Stimulated activated CD4-positive, alpha-beta T cell treated with anti-CD3 and anti-CD28 coated beads, Interleukin-2, amount 100 ng/mL, for 4 hours (primary cell): Measurements from ENCODE around the gene TP53AIP1.
"Not testable (repeated sequence)": the region's sequence is repeated elsewhere in the genome, so short reads cannot be mapped to it uniquely, and the experiment has no call there.

Experiments
- DNase-seq: peaks from one replicate; pipeline ENCODE4 v3.0.0-alpha.2; 2020; ENCODE audit warnings: low read depth

The TP53AIP1 gene

GRCh38 chr11:128925250-128925600 lies 17.4 kb downstream of the TP53AIP1 start:
- DNase-seq: no peak

GRCh38 chr11:128924510-128925249 lies 18.0 kb downstream of the TP53AIP1 start:
- DNase-seq: no peak

DNA sequence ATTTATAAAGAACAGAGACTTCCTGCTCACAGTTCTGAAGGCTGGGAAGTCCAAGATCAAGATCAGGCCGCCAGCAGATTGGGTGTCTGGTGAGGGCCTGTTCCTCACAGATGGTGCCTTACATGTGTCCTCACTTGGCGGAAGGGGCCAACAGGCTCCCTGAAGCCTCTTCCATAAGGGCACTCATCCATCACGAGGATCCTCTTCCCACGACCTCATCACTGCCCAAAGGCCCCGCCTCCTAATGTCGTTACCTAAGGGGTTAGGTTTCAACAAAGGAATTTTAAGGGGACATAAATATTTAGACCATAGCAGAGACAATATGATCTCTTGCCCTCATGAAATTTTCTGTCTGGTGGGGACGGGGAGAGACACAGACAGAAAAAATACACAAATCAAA lies 18.6 kb downstream of the TP53AIP1 start:
- no peak for DNase-seq

DNA sequence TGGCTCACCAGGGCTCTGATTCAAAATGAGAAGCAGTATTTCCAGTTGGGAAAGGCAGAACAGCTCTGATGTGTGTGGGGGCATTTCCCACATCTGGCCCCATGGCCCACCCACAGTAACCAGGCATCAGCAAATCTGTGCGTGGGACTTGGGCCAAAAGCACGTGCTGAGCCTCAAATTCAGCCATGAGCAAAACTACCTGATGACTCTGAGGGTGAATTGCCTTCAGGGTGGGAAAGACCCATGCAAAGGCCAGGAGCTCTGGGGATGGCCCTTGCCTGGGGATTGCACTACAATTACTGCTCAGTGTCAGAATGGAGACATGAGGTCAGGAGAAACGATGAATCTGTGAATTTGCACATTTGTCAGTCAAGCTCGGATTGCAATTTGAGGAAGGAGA lies 20.9 kb downstream of the TP53AIP1 start:
- DNase-seq: no peak

DNA sequence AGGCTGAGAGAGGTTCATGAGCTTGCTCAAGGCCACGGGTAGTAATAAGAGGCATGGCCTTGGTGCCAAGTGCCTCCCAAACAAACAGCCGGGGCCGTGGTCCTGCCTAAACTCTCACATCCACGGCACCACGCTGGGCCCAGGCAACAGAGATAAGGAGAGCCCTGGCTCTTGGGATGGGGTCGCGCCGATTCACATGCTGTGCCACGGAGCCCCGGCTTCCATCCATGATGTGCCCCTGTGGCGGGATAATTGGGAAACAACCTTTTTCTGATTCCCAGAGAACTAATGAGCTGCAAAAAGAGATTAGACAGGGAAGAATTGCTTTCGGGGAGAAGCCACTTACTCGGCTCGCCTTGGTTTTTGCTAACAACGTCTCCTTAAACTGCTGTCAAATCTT lies 22.0 kb downstream of the TP53AIP1 start:
- no peak for DNase-seq

- DNase-seq: not testable (repeated sequence)
These were observed 23.0 kb downstream of the TP53AIP1 start for GRCh38 chr11:128919635-128920034.

GRCh38 chr11:128919216-128919615 lies 23.5 kb downstream of the TP53AIP1 start:
- no peak for DNase-seq

GRCh38 chr11:128917144-128917724 lies 25.4 kb downstream of the TP53AIP1 start:
- DNase-seq: no peak

GRCh38 chr11:128916681-128917080 lies 26.0 kb downstream of the TP53AIP1 start:
- DNase-seq: no peak

GRCh38 chr11:128916037-128916572 lies 26.6 kb downstream of the TP53AIP1 start:
- no peak for DNase-seq

- DNase-seq: no peak
These were observed 27.5 kb downstream of the TP53AIP1 start for GRCh38 chr11:128915149-128915521.

DNA sequence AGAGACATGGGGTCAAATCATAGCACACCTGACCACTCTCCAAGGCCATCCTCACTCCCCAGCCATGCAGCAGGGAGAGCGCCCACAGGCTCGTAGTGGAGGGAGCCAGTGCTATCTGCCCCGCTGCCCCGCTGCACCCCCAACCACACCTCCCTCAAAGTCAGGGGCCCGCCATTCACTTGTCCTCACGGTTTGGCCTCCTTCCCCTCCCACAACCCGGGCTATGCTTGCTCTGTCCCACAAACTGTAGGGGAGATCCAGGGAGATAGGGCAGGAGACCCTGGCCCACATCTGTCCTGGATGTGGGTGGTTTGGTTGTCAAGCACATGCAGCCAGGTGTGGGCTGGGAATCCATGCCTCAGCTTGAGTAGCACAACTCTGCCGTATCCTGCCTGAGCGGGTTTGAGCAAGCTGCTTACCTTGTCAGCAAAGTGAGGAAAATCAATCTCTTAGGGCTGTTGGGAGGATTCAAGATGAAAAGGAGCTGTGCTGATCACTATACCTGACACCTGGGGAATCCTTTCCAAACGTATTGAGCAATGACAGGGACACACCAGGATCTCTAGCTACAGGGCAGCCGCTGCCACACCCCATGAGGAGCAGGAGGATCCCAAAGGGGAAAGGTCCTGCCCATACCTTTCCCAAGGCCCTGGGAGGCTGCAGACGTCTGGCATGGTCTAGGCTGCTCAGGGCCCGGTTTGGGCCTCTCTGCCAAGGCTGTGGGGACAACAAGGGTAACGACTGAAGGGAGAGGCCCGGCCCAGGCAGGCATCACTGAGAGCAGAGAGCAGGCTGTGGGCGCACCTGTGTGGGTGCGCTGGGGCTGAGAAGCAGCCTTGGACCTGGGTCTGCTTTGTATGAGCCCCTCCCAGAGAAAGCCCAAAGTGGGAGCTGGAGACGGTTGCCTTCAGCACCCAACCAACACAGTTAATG lies 28.2 kb downstream of the TP53AIP1 start:
- no peak for DNase-seq

GRCh38 chr11:128913806-128914205 lies 28.9 kb downstream of the TP53AIP1 start:
- DNase-seq: no peak

- DNase-seq: no peak
These were observed 31.0 kb downstream of the TP53AIP1 start for GRCh38 chr11:128911701-128912100.

DNA sequence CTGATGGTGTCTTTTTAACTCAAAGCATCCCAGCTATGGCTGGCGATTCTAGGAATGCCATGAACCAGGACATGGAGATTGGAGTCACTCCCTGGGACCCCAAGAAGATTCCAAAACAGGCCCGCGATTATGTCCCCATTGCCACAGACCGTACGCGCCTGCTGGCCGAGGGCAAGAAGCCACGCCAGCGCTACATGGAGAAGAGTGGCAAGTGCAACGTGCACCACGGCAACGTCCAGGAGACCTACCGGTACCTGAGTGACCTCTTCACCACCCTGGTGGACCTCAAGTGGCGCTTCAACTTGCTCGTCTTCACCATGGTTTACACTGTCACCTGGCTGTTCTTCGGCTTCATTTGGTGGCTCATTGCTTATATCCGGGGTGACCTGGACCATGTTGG lies 31.4 kb downstream of the TP53AIP1 start:
- DNase-seq: no peak

GRCh38 chr11:128910576-128910975 lies 32.1 kb downstream of the TP53AIP1 start:
- DNase-seq: no peak

DNA sequence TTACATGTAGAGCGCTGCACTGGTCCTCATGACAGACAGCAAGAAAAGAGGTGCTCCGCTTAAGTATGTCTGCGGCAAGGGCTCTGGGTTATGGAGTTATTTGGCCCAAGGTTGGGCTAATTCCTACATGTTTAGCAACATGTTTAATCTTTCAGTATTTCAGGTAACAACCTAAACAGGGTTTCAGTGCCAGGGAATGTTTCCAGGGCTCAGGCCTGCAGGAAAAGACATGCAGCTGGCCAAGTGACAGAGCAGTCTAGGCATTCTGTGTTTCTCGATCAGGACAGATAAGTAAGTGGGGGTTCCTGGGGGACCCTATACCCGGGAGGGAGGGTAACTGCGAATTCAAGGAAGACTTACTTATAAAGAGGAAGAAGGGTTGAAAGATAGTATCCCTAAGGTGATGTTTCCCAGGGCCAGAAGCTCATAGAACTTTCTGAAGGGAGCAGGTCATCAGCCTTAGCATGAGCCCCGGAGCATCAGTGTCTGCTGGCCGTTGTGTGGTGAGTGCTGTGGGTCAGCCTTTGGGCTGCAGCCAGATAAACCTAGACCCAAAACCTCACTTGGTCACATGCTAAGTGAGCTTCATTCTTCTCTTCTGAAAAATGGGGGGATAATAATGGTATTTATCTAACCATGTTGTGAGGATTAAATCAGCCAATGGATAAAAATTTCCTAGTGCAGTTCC lies 33.1 kb downstream of the TP53AIP1 start:
- no peak for DNase-seq

DNA sequence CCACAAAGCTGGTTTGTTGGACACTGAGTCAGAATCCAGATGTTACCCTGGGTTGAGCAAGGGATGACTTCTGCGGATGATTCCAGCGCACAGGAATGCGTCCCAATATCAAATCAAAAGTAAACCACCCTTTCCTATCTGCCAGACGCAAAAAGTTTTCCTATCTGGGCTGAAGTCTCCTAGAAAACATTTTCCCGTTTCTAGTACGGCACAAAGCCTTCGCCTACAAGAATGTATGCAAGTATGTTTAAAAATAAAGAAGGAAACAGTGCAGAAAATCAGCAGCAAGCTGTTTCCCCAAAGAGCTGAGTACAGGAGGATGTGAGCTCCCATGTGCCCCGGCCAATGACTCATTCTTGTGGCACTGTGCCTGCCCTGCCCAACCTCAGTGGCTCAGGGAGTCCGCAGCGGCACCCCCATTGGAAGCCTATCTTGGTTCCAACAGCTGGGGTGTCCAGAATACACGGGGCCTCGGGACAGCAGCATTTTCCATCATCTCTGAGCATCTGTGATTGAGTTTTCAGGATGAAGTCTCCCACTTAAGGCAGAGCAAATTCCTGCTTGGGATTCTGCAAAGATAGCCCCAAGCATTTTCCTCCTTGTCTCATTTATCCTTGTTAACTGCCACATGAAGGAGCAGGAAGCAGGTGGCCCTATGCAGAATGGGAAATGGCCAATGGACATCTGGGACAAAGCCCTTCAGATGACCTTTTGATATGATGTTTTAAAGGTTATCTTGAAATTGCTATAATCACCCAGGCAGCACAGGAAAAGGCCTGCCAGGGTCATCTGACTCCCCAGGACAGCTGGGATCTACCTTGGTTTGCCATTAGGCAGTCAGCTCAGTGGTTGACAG lies 34.1 kb downstream of the TP53AIP1 start:
- no peak for DNase-seq

DNA sequence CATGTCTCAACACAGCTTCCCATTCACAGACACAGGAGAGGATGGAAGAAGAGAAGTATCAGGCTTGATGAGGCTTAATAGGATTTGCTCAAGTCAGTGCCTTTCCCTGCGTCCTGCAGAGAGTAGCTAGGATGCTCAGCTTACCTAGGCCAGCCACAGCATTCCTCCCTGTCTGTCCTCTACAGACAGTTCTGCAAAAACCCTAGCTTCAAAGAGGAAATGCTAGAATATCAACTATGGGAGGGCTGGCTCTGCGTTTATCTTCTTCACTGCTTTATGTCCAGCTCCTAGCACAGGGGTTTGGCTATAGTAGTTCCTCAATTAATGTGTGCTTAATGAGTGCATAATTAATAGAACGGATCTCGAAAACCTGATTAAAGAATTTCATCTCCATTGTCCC lies 35.1 kb downstream of the TP53AIP1 start:
- no peak for DNase-seq

DNA sequence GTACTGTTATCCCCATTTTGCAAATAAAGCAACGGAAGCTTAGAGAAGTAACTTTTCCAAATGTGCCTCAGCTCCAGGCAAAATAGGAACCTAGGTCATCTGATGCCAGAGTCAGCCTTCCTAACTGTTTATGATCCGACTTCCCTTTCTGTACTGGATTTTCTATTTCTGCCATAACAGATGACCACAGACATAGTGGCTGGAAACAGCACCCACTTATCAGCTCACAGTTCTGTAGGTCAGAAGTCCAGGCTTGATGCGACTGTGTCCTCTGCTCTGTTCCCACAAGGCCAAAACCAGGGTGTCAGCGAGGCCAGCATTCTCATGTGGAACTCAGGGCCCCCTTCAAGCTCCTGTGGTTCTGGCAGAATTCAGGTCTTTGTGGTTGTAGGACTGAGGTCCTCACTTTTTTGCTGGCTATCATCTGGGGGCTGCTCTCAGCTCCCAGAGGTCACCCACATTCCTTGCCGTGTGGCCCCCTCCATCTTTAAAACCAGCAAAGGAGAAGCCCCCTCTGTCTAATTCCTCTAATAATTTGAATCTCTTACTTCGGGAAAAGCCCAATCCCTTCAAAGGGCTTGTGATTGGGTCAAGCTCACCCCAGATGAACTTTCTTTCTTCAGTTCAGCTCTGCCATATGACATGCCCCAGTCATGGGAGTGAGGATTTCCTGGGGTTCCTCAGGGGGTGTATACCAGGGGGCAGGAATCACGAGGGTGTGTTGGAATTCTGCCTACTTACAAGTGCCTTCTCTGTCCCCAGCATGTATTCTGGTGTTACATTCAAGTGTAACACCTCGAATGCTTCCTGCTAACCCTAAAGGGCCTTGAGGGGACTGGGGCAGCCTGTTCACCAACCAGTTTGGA lies 36.3 kb downstream of the TP53AIP1 start:
- no peak for DNase-seq
